GM12801 (cell line): ENCODE measurements around the gene CARD9.

Experiments
- TF ChIP-seq, protein P1 (sequence below): IDR thresholded peaks from one replicate; pipeline ENCODE4 v1.5.1; 2011; ENCODE audit warnings: control low read depth; ENCODE audit not compliant: insufficient read length; ENCODE audit errors: extremely low read depth

Gene CARD9

DNA sequence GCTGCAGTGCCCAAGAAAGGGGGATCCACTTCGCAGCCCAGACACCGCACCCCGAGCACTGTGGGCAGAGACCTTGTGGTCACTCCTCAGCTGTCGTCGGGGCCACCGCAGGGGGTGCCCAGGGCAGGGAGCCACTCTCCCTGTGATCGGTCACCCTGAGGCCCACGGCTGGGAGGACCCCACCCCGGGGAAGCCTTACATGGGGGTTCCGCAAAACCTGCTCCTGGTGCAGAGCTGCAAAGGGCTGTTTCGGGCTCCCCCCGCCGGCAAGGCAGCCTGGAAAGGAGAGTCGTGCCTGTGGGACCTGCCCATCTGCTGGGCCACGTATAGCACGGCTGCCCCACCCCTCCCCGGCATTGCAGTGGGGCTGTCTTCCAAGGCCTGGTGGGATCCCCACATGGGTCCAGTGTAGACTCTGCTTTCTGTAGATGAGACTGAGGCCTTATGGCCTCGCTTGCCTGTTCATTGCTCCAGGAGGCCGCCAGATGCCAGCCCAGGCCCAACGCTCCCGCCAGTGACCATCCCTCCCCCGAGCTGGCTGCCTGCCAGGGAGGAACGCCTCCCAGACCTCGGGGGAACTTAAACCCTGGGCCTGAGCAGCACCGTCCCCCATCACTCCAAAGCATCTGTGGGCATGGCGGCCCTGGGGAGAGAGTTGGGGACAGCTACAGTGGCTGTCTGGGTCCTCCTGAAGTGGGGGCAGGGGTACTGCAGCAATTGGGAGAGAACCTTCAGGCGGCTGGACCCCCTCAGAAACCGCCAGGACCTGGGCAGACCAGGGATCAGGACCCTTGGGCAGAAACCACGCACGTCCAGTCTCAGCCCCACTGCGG lies 8.3 kb downstream of the CARD9 start:
- TF ChIP-seq, protein P1, sequence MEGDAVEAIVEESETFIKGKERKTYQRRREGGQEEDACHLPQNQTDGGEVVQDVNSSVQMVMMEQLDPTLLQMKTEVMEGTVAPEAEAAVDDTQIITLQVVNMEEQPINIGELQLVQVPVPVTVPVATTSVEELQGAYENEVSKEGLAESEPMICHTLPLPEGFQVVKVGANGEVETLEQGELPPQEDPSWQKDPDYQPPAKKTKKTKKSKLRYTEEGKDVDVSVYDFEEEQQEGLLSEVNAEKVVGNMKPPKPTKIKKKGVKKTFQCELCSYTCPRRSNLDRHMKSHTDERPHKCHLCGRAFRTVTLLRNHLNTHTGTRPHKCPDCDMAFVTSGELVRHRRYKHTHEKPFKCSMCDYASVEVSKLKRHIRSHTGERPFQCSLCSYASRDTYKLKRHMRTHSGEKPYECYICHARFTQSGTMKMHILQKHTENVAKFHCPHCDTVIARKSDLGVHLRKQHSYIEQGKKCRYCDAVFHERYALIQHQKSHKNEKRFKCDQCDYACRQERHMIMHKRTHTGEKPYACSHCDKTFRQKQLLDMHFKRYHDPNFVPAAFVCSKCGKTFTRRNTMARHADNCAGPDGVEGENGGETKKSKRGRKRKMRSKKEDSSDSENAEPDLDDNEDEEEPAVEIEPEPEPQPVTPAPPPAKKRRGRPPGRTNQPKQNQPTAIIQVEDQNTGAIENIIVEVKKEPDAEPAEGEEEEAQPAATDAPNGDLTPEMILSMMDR = no peak

DNA sequence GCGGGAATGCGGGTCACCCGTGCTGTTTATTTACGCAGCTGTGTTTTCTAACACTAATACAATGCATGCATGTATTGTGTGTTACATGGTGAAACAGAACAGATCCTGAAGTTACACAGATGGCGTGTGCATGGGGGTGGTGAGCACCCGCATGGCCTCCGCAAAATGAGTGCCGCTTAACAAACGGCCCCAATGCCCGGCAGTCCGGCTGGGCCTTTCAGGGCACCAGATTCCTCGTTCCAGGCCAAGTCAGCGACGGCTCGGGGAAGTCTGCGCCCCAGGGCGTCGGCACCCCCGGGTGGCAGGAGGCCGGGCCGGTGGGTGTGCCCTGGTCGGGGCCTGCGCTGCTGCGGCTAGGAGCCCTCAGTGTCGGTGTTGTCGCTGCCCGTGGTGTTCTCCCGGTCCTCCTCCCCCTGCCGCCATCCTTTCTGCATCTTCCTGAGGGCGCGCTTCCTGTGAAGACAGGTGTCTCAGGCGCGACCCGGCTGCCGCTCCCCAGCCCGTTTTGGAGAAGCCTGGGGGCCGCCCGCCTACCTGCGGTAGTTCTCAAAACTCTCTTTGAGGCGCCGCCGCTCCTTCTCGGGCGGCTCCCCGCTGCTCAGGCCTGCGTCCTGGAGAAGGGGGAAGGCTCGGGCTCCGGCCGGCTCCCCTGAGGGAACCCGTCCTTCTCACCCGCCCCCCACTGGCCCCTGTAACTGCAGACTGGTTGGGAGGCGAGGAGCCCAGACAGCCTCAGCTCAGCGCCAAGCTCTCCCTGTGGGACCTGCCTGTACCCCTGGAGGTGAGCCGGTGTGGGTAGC lies 9.3 kb downstream of the CARD9 start:
- TF ChIP-seq, protein P1 = no peak

- TF ChIP-seq, protein P1 = no peak
These were observed 10.1 kb downstream of the CARD9 start, which contains the start of gene DNLZ for GRCh38 chr9:136363106-136363948. Gene DNLZ (minus strand): TSS chr9:136363744. CDS start chr9:136363714, 30 bp downstream.

GRCh38 chr9:136362450-136362784 lies 11.1 kb downstream of the CARD9 start:
- TF ChIP-seq, protein P1 = no peak

GRCh38 chr9:136361754-136362449 lies 11.6 kb downstream of the CARD9 start:
- TF ChIP-seq, protein P1 = no peak

DNA sequence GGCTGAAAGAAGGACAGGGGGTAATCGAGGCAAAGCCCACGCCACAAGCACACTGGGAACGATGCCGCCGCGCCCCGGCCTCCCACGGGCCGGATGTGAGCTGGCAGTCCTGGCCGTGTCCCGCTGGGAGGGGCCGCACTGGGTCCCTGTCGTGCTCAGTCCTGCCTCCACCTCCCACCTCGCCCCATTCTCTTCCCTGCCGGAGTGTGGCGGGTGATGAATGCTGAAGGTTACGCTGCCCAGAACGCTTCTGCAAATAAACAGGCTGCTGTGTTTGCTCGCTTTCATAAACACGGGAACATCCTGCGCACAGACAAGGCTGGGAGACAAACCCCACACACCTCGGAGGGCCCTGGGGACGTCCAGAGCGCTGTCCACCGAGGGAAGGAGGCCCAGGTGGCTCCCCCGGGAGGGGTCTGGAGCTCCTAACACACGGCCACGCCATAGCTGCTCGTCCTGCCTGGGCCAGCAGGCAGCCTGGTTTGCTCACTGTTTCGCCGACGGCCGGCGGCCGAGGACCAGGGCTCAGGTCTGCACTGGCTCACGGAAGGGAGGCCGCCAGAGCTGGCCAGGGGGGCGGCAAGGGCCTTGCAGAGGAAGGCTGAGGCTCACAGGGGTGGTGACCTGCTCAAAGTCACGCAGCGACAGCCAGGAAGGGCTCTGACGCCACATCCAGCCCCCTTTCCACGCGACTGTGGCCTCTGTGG lies 12.3 kb downstream of the CARD9 start:
- TF ChIP-seq, protein P1 = no peak
